Mononuclear cell (primary cell): ENCODE results near the gene UVRAG. TPM values are rescaled to one million over a fixed set of nuclear protein-coding genes. Genes with fewer than 3 reads are reported as not detected.

Source experiments
- H3K27me3 ChIP-seq: 2 replicates; pipeline ENCODE4 v1.6.0; 2011; ENCODE audit warnings: low read length, control low read depth; ENCODE audit not compliant: insufficient read depth
- H3K4me1 ChIP-seq: 2 replicates; pipeline ENCODE4 v1.5.1; 2011; ENCODE audit warnings: mild to moderate bottlenecking, low read length, control low read depth; ENCODE audit not compliant: insufficient read depth
- H3K4me3 ChIP-seq: 2 replicates; pipeline ENCODE4 v1.5.1; 2011; ENCODE audit warnings: mild to moderate bottlenecking, low read length, moderate library complexity
- H3K9me3 ChIP-seq: 2 replicates; pipeline ENCODE4 v1.5.1; 2011; ENCODE audit warnings: low read depth, mild to moderate bottlenecking, control low read depth, low read length
- total RNA-seq: library from RNA; depleted of rRNA; stranded (reverse); fragments of >200 nt; gene quantifications from one replicate; pipeline ENCODE4 v1.2.3, GENCODE V29; 2012

UVRAG gene
- total RNA-seq, result 42.5 TPM

DNA sequence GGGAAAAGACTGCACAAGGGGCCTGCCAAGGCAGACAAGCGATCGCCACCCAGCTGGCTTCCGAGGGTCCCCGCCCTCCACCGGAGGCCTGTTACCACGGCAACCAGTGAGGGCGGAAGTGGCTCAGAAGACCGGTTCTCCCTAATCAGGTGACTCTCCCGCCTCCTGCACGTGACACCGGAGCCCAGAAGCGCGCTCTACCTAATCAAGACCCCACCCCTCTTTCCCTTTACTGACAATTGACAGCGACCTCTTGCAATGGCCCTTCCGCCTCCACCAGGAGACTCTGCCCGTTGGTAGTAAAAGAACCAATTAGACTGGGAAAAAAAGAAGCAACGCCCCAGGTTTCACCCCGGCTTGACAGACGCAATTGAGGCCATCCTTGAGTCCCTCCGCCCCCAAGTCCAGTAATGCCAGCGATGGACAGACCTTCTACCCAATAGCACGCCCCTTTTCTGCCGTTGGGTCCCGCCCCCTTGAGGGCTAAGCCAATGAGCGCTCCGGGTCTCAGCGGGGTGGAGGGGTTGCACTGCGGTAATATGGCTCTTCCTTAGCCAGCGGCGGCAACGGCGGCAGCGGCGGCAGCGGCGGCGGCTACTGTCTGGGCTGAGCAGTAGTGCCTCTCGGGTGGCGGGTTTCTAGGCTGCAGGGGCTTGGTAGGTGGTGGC, at the start of gene UVRAG:
Gene UVRAG, plus strand, starts transcription at position 534 of the 668 bp plus-strand sequence. CDS start 198 bp downstream, outside the sequence.
- peak within 1 kb of the TSS; percentile 84 for H3K4me3 ChIP-seq
- no peaks in the 10 kb centered on the region for H3K9me3 ChIP-seq
- no peaks in the 10 kb centered on the region for H3K27me3 ChIP-seq
- peaks cover 62% of the 10 kb centered on the region for H3K4me1 ChIP-seq

DNA sequence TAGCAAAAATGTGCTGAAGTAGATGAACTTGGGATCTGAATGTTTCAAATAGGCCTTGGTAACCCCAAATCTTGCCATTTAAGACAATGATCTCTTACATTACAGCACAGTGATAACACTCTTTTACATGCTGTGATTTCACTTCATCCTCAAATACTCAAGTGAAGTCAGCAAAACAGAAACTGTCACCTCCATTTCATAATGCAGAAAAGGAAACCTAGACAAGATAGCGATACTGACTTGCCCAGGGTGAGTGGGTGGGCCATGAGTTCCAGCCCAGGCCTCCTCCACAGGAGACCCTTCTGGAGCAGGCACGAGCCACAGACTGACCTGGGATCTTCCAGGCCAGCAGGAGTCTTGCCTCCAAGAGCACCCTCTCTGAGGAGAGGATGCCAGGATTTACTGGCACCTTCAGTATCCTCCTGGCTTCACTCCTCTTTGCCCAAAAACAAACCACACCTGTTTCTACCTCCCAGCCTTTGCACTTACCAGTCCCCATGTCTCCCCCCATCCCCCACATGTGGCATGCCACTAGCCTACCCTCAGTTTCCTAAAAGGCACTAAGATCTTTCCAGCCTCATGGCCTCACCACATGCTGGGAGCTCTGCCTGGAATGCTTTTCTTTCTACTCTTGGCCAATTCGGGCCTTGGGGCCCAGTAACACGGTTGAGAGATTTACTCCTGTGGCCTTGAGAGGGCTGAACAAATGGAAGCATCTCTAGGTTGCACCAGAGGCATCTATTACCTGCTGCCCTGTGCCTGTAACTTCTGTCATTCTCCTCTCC, 48.4 kb upstream of the UVRAG start:
- no peaks in the 10 kb centered on the region for H3K9me3 ChIP-seq
- peaks cover 66% of the 10 kb centered on the region for H3K4me1 ChIP-seq
- H3K27me3 ChIP-seq, result no peaks in the 10 kb centered on the region
- H3K4me3 ChIP-seq, result no peak overlapping the region

DNA sequence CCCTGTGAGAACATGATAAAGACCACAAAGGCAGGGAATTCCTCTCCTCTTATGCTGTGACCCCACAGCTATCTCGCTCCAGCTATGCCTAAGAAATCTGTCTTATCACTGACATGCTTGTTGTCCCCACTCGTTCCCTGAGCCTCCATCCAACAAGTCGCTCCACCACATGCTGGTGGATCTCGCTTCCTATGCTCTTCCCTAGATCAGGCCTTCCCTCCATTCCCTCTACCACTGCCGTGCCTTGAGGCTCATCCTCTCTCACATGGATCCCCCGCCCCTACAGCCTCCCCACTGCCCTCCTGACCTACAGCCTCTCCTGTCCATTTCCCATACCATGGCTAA, 47.8 kb upstream of the UVRAG start:
- Histone ChIP-seq H3K4me3 (no peak overlapping the region), H3K9me3 (no peaks in the 10 kb centered on the region), H3K27me3 (no peaks in the 10 kb centered on the region), H3K4me1 (peaks cover 66% of the 10 kb centered on the region)

DNA sequence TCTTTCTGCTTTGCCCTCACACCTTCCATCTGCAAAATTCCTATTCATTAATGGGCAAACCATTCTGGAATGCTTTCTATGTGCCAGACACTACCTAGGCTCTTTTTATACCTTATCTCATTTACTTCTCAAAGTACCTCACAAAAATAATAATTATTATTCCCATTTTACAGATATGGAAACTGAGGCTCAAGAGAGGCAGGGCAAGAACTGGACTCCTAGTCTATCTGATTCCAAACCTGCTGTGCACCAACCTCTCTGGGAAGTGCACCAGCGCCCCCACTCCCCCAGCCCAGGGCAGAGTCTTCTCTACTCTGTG, 47.3 kb upstream of the UVRAG start:
- peaks cover 66% of the 10 kb centered on the region for H3K4me1 ChIP-seq
- no peaks in the 10 kb centered on the region for H3K9me3 ChIP-seq
- no peaks in the 10 kb centered on the region for H3K27me3 ChIP-seq
- H3K4me3 ChIP-seq, result no peak overlapping the region

DNA sequence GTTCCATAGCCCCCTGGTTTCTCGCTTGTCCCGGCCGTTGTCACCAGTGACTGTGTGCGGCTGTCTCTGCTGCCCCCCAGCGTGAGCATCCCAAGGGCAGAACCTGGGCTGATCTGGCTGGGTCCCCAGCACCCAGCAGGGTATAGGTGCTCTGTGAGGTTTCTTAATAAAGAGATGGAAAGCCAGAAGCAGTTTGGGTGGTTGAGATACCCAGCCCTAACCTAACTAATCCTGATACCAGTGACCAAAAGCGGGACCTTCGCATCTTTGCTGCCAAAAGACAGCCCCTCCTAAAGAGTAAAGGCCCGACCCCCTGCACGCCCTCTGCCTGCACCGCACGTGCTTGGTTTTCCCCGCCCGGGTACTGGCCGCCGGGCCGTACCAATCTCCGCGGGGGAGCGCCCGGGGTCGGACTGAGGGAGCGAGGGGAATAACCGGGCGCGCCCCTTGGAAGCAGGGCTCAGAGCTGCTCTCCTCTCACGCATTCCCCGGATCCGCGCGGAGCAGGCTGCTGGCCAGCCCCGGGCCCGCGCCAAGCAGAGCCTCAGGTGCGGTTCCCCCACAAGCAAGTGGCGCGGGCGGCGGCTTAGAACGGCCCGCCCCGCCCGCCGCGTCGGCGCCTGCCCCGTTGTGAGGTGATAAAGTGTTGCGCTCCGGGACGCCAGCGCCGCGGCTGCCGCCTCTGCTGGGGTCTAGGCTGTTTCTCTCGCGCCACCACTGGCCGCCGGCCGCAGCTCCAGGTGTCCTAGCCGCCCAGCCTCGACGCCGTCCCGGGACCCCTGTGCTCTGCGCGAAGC, 46.7 kb upstream of the UVRAG start, which contains the start of gene DGAT2:
Gene DGAT2, plus strand, starts transcription at position 667 of the 797 bp plus-strand sequence. CDS start 214 bp downstream, outside the sequence.
- Histone ChIP-seq H3K27me3 (no peaks in the 10 kb centered on the region), H3K4me3 (peak within 1 kb of the TSS; percentile 50), H3K4me1 (peaks cover 66% of the 10 kb centered on the region), H3K9me3 (no peaks in the 10 kb centered on the region)

DNA sequence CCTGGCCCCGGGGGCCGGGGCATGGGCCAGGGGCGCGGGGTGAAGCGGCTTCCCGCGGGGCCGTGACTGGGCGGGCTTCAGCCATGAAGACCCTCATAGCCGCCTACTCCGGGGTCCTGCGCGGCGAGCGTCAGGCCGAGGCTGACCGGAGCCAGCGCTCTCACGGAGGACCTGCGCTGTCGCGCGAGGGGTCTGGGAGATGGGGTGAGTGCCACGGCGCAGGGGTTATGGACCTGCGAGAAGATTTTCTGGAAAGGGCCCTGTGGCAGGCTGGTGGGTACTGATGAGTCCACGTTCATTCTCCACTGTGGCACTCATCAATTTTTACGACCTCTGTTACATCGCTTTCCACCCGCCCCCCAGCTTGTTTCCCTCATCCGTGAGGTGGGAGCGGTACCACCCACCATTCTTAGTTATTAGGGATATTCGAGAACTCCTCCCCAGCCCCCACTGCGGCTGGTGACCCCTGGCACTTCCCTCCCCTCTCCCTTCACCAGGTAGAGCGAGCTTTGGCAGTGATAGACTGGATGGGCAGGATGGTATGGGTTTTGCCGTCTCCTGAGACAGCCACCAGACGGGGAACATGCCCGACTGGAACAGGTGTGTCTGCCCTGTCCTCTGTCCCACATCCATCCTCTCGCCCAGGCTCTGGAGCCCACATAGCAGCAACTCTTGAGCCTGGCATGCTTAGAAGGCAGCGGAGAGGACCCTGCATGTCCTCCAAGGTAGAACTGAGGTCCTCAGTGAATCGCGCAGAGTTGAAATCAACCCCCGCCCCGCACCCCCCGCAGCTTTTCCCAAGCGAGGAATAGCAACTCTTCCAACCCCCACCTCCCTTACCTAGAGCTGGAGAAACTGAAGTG, 45.9 kb upstream of the UVRAG start:
- peaks cover 70% of the 10 kb centered on the region for H3K4me1 ChIP-seq
- no peaks in the 10 kb centered on the region for H3K27me3 ChIP-seq
- no peaks in the 10 kb centered on the region for H3K9me3 ChIP-seq
- H3K4me3 ChIP-seq, result peak overlapping the region; percentile 50

DNA sequence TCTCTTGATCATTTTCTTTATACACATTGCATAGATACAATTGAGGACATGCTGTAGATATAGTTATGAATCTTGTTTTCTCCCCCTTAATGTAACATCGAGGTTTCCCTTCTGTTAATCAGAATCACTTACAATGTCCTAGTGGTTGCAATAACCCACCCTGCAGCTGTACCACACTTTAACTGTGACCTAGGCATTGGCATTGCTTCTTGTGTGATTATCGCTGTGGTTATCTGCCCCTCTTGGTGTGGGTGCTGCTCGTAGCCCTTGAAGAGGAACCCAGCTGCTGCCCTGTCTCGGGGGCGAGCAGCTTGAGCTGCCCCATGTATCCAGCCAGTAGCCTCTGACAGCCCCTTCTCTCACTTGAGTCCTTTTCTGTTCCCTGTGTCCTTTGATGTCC, 44.9 kb upstream of the UVRAG start:
- Histone ChIP-seq H3K27me3 (no peaks in the 10 kb centered on the region), H3K9me3 (no peaks in the 10 kb centered on the region), H3K4me3 (peak overlapping the region; percentile 50), H3K4me1 (peaks cover 79% of the 10 kb centered on the region)

DNA sequence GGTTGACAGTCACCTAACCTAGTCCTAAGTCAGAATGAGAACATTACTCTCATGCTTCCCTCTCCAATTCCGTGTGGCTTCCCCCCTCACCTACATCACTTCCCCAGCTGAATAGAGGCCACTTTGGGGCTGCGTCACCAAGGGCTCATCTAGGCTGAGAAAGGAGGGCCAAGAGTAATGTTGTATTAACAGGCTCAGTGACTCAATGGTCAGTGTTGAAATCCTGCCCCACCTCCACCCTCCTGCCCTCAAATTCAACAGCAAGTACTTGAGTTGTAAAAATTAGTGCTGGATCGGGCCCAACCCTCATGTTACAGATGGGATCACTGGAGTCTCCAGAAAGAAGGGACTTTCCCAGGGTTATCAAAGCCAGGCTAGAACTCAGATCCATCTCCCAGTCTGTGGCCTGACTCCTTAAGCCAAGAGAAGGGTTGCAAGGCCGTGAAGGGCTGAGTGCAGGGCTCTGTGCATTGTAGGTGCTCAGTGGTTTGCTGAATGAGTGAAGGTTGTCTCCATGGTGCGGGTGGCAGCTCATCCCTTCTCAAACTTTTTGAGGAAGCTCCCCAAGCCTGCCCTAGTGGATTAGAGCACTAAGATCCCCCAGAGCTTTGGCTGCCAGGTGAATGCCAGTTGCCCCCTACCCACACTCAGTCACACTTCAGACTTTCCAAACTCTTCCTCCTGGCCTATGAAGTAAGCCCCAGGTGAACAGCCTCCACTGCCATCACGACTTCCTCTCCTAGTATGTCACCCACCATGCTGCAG, 43.2 kb upstream of the UVRAG start:
- Histone ChIP-seq H3K4me1 (peaks cover 92% of the 10 kb centered on the region), H3K27me3 (no peaks in the 10 kb centered on the region), H3K9me3 (no peaks in the 10 kb centered on the region), H3K4me3 (no peak overlapping the region)

DNA sequence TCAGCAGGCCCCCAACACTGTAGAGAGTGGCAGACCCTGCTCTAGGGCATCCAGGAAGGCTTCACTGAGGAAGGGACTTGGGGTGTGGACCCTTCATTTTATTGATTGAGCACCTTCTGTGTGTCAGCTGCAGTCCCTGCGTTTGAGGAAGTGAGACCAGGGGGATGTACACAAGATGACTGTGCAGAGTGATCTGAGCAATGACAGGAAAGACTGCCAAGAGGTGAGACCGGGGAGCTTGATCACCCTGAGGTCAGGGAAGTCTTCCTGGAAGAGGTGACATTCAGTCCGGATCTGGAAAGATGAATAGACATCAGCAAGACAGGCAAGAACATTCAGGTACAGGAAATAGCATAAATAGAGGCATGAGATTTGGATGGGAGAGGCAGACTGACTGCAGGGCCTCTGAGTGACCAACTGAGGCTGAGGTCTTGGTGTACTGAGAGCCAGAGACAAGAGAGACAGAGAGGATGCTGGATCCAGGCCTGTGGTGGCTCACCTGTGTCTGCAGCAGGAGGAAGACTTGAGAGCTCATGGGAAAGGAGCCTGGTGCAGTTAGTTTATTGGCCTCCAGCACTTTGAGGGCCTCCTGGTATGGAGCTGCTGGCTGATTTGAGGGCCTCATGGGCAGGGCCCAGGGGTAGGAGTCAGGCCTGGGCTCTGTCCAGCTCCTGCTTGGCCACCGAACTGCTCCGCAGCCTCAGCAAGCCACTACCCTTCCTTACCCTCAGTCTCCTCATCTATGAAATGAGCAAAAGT, 41.2 kb upstream of the UVRAG start:
- H3K27me3 ChIP-seq, result no peaks in the 10 kb centered on the region
- H3K4me1 ChIP-seq, result peaks cover 100% of the 10 kb centered on the region
- H3K9me3 ChIP-seq, result no peaks in the 10 kb centered on the region
- no peak overlapping the region for H3K4me3 ChIP-seq

DNA sequence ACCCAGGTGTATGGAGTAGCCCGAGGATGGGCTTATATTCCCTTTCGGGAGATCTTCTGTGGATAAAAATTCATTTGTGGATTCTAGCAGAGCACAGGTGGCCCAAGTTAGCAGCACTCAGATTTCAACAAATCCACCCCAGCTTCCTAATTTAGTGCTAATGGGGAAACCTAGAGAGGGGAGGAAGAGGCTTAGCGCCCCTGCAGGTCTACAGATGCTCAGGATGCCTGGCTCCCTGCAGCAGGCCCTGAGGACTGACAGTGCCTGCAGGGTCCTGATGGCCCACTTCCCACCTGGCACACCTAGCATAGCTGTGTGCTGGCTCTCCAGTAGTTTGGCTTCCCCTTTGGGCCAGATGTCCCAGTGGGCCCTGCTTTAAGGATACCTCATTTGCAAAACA, 40.0 kb upstream of the UVRAG start:
- Histone ChIP-seq H3K9me3 (no peaks in the 10 kb centered on the region), H3K4me3 (no peak overlapping the region), H3K27me3 (no peaks in the 10 kb centered on the region), H3K4me1 (peaks cover 100% of the 10 kb centered on the region)

DNA sequence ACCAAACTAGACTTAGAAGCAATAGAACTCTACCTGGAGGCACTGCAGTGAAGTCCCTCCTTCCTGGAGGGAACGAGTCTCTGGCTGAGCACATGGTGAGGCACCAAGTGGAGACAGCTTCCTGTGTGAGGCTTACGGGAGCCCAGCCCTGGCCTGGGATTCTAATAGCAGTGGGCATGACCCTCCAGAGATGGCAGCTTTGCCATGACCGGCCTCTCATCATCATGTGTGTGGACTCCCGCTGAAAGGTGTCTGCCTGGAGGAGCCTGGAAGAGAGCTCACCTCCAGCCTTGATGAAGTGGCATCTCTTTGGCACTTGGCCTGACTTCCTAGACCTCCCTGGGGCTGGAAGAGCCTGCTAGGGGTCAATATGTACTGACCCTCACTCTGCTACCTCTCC, 38.5 kb upstream of the UVRAG start:
- H3K9me3 ChIP-seq, result no peaks in the 10 kb centered on the region
- no peak overlapping the region for H3K4me3 ChIP-seq
- peaks cover 88% of the 10 kb centered on the region for H3K4me1 ChIP-seq
- H3K27me3 ChIP-seq, result no peaks in the 10 kb centered on the region

DNA sequence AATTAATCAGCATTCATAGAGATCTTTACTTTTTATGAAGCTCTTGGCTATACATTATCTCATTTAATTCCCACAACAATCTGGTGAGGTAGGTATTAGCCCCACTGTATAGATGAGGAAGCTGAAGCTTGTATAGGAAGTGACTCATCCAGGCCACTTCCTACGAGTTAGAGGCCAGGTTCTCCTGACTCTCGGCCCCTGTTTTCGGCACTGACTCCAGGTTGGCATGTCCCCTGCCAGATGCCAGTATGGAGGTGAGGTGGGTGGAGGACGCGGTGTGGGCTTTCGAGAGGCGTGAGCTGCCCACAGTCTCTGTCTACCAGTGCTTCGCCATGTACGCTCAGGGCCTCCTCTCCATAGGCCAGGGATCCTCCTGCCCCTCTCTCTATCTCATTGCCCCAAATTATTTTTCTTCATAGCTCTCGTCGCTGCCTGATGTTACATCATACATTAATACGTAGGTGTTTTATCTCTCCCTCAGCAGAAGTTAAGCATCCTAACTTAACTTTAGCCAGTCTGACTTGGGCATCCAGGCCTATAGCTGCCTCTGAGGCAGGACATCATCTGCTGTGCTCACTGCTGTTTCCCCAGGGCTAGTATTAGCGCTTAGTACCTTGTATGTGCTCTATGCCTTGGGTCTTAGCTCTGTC, 37.4 kb upstream of the UVRAG start:
- peaks cover 77% of the 10 kb centered on the region for H3K4me1 ChIP-seq
- H3K9me3 ChIP-seq, result no peaks in the 10 kb centered on the region
- H3K27me3 ChIP-seq, result no peaks in the 10 kb centered on the region
- no peak overlapping the region for H3K4me3 ChIP-seq

DNA sequence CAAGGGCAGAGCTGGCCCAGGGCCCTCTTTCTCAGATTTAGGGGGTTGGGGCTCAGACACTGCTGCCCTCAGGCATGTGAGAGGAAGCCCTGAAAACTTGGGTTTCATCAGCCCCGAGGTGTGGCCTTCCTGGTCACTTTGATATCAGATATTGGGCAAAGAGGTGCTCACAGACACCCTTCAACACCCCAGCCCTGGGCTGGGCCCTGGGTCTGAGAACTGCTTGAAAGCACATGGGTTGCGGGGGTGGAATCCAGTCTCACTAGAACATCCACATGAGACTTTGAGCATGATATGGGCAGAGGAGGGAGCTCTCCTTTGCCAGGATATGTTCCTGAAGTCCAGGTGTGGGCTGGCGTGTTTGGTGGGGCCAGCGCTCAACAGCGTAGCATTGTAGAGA, 36.0 kb upstream of the UVRAG start:
- H3K27me3 ChIP-seq, result no peaks in the 10 kb centered on the region
- H3K9me3 ChIP-seq, result no peaks in the 10 kb centered on the region
- peaks cover 64% of the 10 kb centered on the region for H3K4me1 ChIP-seq
- H3K4me3 ChIP-seq, result no peak overlapping the region
